Measurements from ENCODE around the gene CRTAC1. TPM values are rescaled to one million over a fixed set of nuclear protein-coding genes. Genes with fewer than 3 reads are reported as not detected.

CRTAC1 gene
- total and polyA plus RNA-seq, 9 of the 15 experiments (the other 6 are each of a cell fraction or from before 2014, with no cell fraction given): not detected

DNA sequence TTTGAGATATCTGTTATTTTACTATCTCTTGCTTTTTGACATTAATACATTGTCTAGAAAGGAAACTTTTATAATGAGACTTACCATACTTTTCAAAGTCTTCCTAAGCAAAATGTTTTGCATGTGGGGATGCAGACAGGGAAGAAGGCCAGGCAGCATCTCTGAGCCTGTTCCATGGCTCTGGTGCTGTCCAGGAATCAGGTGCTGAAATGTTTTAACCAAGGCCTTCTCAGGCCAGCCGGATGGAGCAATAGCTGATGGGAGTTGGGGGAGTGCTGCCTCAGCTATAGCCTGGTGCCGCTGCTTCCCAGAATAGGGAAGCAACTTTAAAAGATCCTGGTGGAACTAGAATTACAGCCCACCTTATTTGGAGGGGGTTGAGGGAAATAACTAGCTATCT, 38.5 kb downstream of the CRTAC1 start:
- intact Hi-C loops (cut with micrococcal nuclease): no loop called here
- WGBS (ENCODE audit: insufficient coverage, low coverage, missing lambda C conversion rate): 0% methylated on average over 2 of the region's 2 CpGs
- Histone ChIP-seq H3K79me2 (ENCODE audit: control insufficient read depth, insufficient read depth, low read length) (no peaks in the 10 kb centered on the region), H2AFZ (ENCODE audit: low read depth, low read length) (no peak overlapping the region), H3K9me3 (replicated peaks; ENCODE audit: control insufficient read depth, insufficient read depth, low read depth, low read length) (no peaks in the 10 kb centered on the region), H3K36me3 (ENCODE audit: control insufficient read depth, insufficient read depth, low read length) (no peaks in the 10 kb centered on the region), H3K9ac (ENCODE audit: insufficient read depth in 1 of 2, low read depth in 2 of 2, low read length in 2 of 2) (no peak overlapping the region), H3K9me1 (ENCODE audit: control insufficient read depth, insufficient read depth, low read length) (no peaks in the 10 kb centered on the region), H4K20me1 (replicated peaks; ENCODE audit: control insufficient read depth, insufficient read depth, low read length) (no peaks in the 10 kb centered on the region), H3K4me3 (no peak overlapping the region), H3K27me3 (ENCODE audit: control insufficient read depth in 2 of 2, insufficient read depth in 2 of 2, low read length in 2 of 2) (no peaks in the 10 kb centered on the region; a peak in 1 of 5 replicates), H3K4me1 (replicated peaks in 1 of 2; ENCODE audit: control insufficient read depth in 2 of 2, insufficient read depth in 2 of 2, low read length in 2 of 2) (no peaks in the 10 kb centered on the region), H3K27ac (ENCODE audit: extremely low read depth, low read depth, low read length) (no peak overlapping the region), H3K4me2 (ENCODE audit: insufficient read depth, low read length) (no peak overlapping the region)
- DNase-seq (ENCODE audit: extremely low read depth in 1 of 4, low spot score in 3 of 4): peak in 2 of 4 experiments; percentile 11 to 17
- CTCF ChIA-PET (ENCODE audit: low intra/inter-chr PET ratio): no interaction called here
- in situ Hi-C loops (cut with MboI): no loop called here
- POLR2A ChIA-PET: no interaction called here
- no TSS peak for BruUV-seq (replicated peaks)
- no peak for ATAC-seq
- no peak for FAIRE-seq
- TF ChIP-seq CREBBP (IDR thresholded peaks at IDR 0.05; ENCODE audit: low read depth, low read length): no peak
- TF ChIP-seq HIVEP1 (CRISPR knock-in tag; IDR thresholded peaks at IDR 0.05): no peak
- TF ChIP-seq ZFP1 (CRISPR knock-in tag; IDR thresholded peaks at IDR 0.05): no peak
- TF ChIP-seq ZNF583 (CRISPR knock-in tag; IDR thresholded peaks at IDR 0.05): no peak
- TF ChIP-seq ZNF408 (CRISPR knock-in tag; IDR thresholded peaks at IDR 0.05; ENCODE audit: low read depth): no peak
- no peak for TF ChIP-seq CXXC5 (CRISPR knock-in tag; IDR thresholded peaks at IDR 0.05)
- no peak for TF ChIP-seq DDX20 (tag; IDR thresholded peaks at IDR 0.05; ENCODE audit: low read depth)
- TF ChIP-seq, protein P1, sequence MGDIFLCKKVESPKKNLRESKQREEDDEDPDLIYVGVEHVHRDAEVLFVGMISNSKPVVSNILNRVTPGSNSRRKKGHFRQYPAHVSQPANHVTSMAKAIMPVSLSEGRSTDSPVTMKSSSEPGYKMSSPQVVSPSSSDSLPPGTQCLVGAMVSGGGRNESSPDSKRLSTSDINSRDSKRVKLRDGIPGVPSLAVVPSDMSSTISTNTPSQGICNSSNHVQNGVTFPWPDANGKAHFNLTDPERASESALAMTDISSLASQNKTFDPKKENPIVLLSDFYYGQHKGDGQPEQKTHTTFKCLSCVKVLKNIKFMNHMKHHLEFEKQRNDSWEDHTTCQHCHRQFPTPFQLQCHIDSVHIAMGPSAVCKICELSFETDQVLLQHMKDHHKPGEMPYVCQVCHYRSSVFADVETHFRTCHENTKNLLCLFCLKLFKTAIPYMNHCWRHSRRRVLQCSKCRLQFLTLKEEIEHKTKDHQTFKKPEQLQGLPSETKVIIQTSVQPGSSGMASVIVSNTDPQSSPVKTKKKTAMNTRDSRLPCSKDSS (IDR thresholded peaks at IDR 0.05; ENCODE audit: low read depth, partially characterized antibody): no peak
- no peak for TF ChIP-seq PHTF2 (CRISPR knock-in tag; IDR thresholded peaks at IDR 0.05)
- peak; percentile 96 for TF ChIP-seq EHMT2 (IDR thresholded peaks at IDR 0.05)
- TF ChIP-seq CBFA2T2 (conservative IDR thresholded peaks at IDR 0.05): no peak
- TF ChIP-seq TAF7 (tag; IDR thresholded peaks at IDR 0.05): no peak
- no peak for TF ChIP-seq ZNF3 (CRISPR knock-in tag; IDR thresholded peaks at IDR 0.05)
- TF ChIP-seq ZNF224 (CRISPR knock-in tag; IDR thresholded peaks at IDR 0.05): no peak
- TF ChIP-seq TCF7 (IDR thresholded peaks at IDR 0.05; ENCODE audit: borderline replicate concordance): no peak
- 0 out of 4 replicates have a peak, but pooled peaks of 1 of the 2 experiments have one; percentile 11 for TF ChIP-seq RCOR1 (IDR thresholded peaks at IDR 0.05; ENCODE audit: borderline replicate concordance in 1 of 2, low read depth in 2 of 2, low read length in 2 of 2)
- no peak for TF ChIP-seq PPARD (CRISPR knock-in tag; IDR thresholded peaks at IDR 0.05)
- no peak for TF ChIP-seq ARHGAP35 (IDR thresholded peaks at IDR 0.05; ENCODE audit: partially characterized antibody)
- peak; percentile 88 for TF ChIP-seq MIER1 (IDR thresholded peaks at IDR 0.05; ENCODE audit: low read depth)
